GM23338 (cell line): ENCODE measurements around the gene GLT6D1. TPM values are rescaled to one million over a fixed set of nuclear protein-coding genes. Genes with fewer than 3 reads are reported as not detected.

Experiments
- ATAC-seq: fragments of 200-7000 bp; cut with Tn5 transposase; 3 replicates; pipeline ENCODE4 v1.9.1; 2020
- DNase-seq: peaks from one replicate; pipeline ENCODE4 v3.0.0-alpha.2; 2015; ENCODE audit warnings: low spot score
- H2AFZ ChIP-seq: fragments of 200-600 bp; sonication (generic); 2 replicates; pipeline ENCODE4 v1.8.0; 2016; ENCODE audit warnings: antibody characterized with exemption, mild to moderate bottlenecking, moderate library complexity
- H3F3A ChIP-seq: fragments of 200-600 bp; sonication (generic); replicated peaks from 2 replicates; pipeline ENCODE4 v1.8.0; 2017; ENCODE audit warnings: antibody characterized with exemption, mixed run types, low read depth
- H3K27ac ChIP-seq: fragments of 200-600 bp; sonication (generic); 2 replicates; pipeline ENCODE4 v1.6.1; 2016; ENCODE audit warnings: low read depth
- H3K27me3 ChIP-seq: fragments of 200-600 bp; sonication (generic); 2 replicates; pipeline ENCODE4 v1.8.0; 2016; ENCODE audit warnings: mild to moderate bottlenecking, mixed run types, moderate library complexity; ENCODE audit not compliant: insufficient read depth
- H3K36me3 ChIP-seq: fragments of 200-600 bp; sonication (generic); 2 replicates; pipeline ENCODE4 v1.8.0; 2016; ENCODE audit warnings: mild to moderate bottlenecking; ENCODE audit not compliant: insufficient read depth
- H3K4me1 ChIP-seq: fragments of 200-600 bp; sonication (generic); 2 replicates; pipeline ENCODE4 v1.8.0; 2016; ENCODE audit warnings: mild to moderate bottlenecking, moderate library complexity; ENCODE audit not compliant: insufficient read depth
- H3K4me2 ChIP-seq: fragments of 200-600 bp; sonication (generic); 2 replicates; pipeline ENCODE4 v1.7.1; 2017; ENCODE audit warnings: mixed run types
- H3K4me3 ChIP-seq: fragments of 200-600 bp; sonication (generic); 2 replicates; pipeline ENCODE4 v1.6.1; 2016; ENCODE audit warnings: mixed run types
- H3K79me2 ChIP-seq: fragments of 200-600 bp; sonication (generic); replicated peaks from 2 replicates; pipeline ENCODE4 v1.8.0; 2017; ENCODE audit warnings: mild to moderate bottlenecking; ENCODE audit not compliant: insufficient read depth
- H3K9me2 ChIP-seq: fragments of 200-600 bp; sonication (generic); 2 replicates; pipeline ENCODE4 v1.8.0; 2017; ENCODE audit not compliant: insufficient read depth
- H4K20me1 ChIP-seq: fragments of 200-600 bp; sonication (generic); replicated peaks from 2 replicates; pipeline ENCODE4 v1.8.0; 2017; ENCODE audit warnings: mild to moderate bottlenecking; ENCODE audit not compliant: insufficient read depth
- H3K27ac Mint-ChIP-seq: 2 replicates; pipeline ENCODE4 v1.8.0; 2020; ENCODE audit warnings: inconsistent platforms, mild to moderate bottlenecking, moderate library complexity, mixed read lengths
- H3K27me3 Mint-ChIP-seq: 3 replicates; pipeline ENCODE4 v1.8.0; 2022; ENCODE audit warnings: low read depth, mild to moderate bottlenecking, moderate library complexity, mixed read lengths, inconsistent platforms; ENCODE audit not compliant: insufficient read depth, poor library complexity
- H3K36me3 Mint-ChIP-seq: 3 replicates; pipeline ENCODE4 v1.8.0; 2021; ENCODE audit warnings: low read depth, mild to moderate bottlenecking, inconsistent platforms, moderate library complexity, mixed read lengths
- H3K4me1 Mint-ChIP-seq: 3 replicates; pipeline ENCODE4 v1.8.0; 2020; ENCODE audit warnings: mild to moderate bottlenecking, inconsistent platforms, mixed read lengths
- H3K4me3 Mint-ChIP-seq: 3 replicates; pipeline ENCODE4 v1.8.0; 2021; ENCODE audit warnings: moderate library complexity, mild to moderate bottlenecking, inconsistent platforms, mixed read lengths
- H3K9me3 Mint-ChIP-seq: 3 replicates; pipeline ENCODE4 v1.8.0; 2020; ENCODE audit warnings: moderate library complexity, mild to moderate bottlenecking, inconsistent platforms, mixed read lengths
- CREB1 ChIP-seq: fragments of 250-450 bp; sonication (Bioruptor Pico); IDR thresholded peaks from 2 replicates; pipeline ENCODE4 v1.5.0; 2020; ENCODE audit warnings: low read depth, mild to moderate bottlenecking, moderate library complexity
- ETS1 ChIP-seq: IDR thresholded peaks from 2 replicates; pipeline ENCODE4 v1.6.1; 2016; ENCODE audit warnings: antibody characterized with exemption
- EZH2 ChIP-seq: fragments of 200-600 bp; sonication (generic); IDR thresholded peaks from one replicate; pipeline ENCODE4 v1.8.0; 2017; ENCODE audit warnings: antibody characterized with exemption, mild to moderate bottlenecking, low read depth; ENCODE audit not compliant: unreplicated experiment
- EZH2phosphoT487 ChIP-seq: fragments of 200-600 bp; sonication (generic); IDR thresholded peaks from one replicate; pipeline ENCODE4 v1.8.1; 2018; ENCODE audit warnings: antibody characterized with exemption; ENCODE audit not compliant: unreplicated experiment
- JUNB ChIP-seq: IDR thresholded peaks from one replicate; pipeline ENCODE4 v1.6.1; 2016; ENCODE audit warnings: antibody characterized with exemption; ENCODE audit not compliant: unreplicated experiment
- NANOG ChIP-seq: IDR thresholded peaks from 2 replicates; pipeline ENCODE4 v1.6.1; 2016; ENCODE audit warnings: antibody characterized with exemption, borderline replicate concordance
- POLR2AphosphoS5 ChIP-seq: IDR thresholded peaks from 2 replicates; pipeline ENCODE4 v1.6.1; 2016; ENCODE audit warnings: antibody characterized with exemption, low read depth
- STAT1 ChIP-seq: IDR thresholded peaks from one replicate; pipeline ENCODE4 v1.6.1; 2016; ENCODE audit warnings: antibody characterized with exemption; ENCODE audit not compliant: unreplicated experiment
- ZNF114 ChIP-seq: fragments of 250-450 bp; sonication (Bioruptor Pico); IDR thresholded peaks from 2 replicates; pipeline ENCODE4 v1.5.0; 2020; ENCODE audit warnings: mild to moderate bottlenecking, moderate library complexity
- ZNF331 ChIP-seq: fragments of 250-450 bp; sonication (Bioruptor Pico); IDR thresholded peaks from 2 replicates; pipeline ENCODE4 v1.5.0; 2020; ENCODE audit warnings: low read depth, mild to moderate bottlenecking, moderate library complexity
- polyA plus RNA-seq: library from polyadenylated mRNA; unstranded; fragments of >200 nt; fragmentation: Nextera tagmentation; extraction: Ambion mirVana; gene quantifications from 2 replicates; pipeline ENCODE4 v1.2.1, GENCODE V29; 2016
- total RNA-seq: library from RNA; depleted of rRNA; stranded (reverse); fragments of >200 nt; shearing (Covaris generic); gene quantifications from 2 replicates; pipeline ENCODE4 v1.2.3, GENCODE V29; 2014
- TF ChIP-seq, protein P1 (sequence below): fragments of 250-450 bp; sonication (Bioruptor Pico); IDR thresholded peaks from 2 replicates; pipeline ENCODE4 v1.5.0; 2020; ENCODE audit warnings: mild to moderate bottlenecking, moderate library complexity
- TF ChIP-seq, protein P2 (sequence below): IDR thresholded peaks from one replicate; pipeline ENCODE4 v1.6.1; 2018; ENCODE audit warnings: antibody characterized with exemption; ENCODE audit not compliant: unreplicated experiment
- TF ChIP-seq, protein P3 (sequence below), 2 experiments: fragments of 200-600 bp in 1 of 2; sonication (generic) in 1 of 2; conservative IDR thresholded peaks; 2 replicates each; pipeline versions ENCODE4 v1.5.1 to v1.6.1; 2016 to 2017; ENCODE audit warnings: antibody characterized with exemption in 2 of 2, low read depth in 2 of 2, mild to moderate bottlenecking in 2 of 2, moderate library complexity in 1 of 2

Gene GLT6D1
- total and polyA plus RNA-seq, 2 experiments from 2014 or later: not detected

GRCh38 chr9:135604437-135605237 is 34.7 kb downstream of the GLT6D1 start:
- Histone ChIP-seq H3K4me1 (no peaks in the 10 kb centered on the region), H3F3A (no peaks in the 10 kb centered on the region), H4K20me1 (no peaks in the 10 kb centered on the region), H3K4me2 (no peak overlapping the region), H3K9me2 (no peaks in the 10 kb centered on the region), H3K4me3 (no peak overlapping the region), H3K27me3 (no peaks in the 10 kb centered on the region), H3K27ac (no peak overlapping the region), H3K79me2 (no peaks in the 10 kb centered on the region), H2AFZ (no peak overlapping the region), H3K36me3 (no peaks in the 10 kb centered on the region)
- TF ChIP-seq EZH2phosphoT487 (no peak), POLR2AphosphoS5 (no peak), JUNB (no peak), ZNF114 (CRISPR knock-in tag) (no peak), NANOG (no peak), ETS1 (no peak), STAT1 (no peak), ZNF331 (CRISPR knock-in tag) (no peak), CREB1 (CRISPR knock-in tag) (no peak), EZH2 (no peak)
- TF ChIP-seq, protein P1, sequence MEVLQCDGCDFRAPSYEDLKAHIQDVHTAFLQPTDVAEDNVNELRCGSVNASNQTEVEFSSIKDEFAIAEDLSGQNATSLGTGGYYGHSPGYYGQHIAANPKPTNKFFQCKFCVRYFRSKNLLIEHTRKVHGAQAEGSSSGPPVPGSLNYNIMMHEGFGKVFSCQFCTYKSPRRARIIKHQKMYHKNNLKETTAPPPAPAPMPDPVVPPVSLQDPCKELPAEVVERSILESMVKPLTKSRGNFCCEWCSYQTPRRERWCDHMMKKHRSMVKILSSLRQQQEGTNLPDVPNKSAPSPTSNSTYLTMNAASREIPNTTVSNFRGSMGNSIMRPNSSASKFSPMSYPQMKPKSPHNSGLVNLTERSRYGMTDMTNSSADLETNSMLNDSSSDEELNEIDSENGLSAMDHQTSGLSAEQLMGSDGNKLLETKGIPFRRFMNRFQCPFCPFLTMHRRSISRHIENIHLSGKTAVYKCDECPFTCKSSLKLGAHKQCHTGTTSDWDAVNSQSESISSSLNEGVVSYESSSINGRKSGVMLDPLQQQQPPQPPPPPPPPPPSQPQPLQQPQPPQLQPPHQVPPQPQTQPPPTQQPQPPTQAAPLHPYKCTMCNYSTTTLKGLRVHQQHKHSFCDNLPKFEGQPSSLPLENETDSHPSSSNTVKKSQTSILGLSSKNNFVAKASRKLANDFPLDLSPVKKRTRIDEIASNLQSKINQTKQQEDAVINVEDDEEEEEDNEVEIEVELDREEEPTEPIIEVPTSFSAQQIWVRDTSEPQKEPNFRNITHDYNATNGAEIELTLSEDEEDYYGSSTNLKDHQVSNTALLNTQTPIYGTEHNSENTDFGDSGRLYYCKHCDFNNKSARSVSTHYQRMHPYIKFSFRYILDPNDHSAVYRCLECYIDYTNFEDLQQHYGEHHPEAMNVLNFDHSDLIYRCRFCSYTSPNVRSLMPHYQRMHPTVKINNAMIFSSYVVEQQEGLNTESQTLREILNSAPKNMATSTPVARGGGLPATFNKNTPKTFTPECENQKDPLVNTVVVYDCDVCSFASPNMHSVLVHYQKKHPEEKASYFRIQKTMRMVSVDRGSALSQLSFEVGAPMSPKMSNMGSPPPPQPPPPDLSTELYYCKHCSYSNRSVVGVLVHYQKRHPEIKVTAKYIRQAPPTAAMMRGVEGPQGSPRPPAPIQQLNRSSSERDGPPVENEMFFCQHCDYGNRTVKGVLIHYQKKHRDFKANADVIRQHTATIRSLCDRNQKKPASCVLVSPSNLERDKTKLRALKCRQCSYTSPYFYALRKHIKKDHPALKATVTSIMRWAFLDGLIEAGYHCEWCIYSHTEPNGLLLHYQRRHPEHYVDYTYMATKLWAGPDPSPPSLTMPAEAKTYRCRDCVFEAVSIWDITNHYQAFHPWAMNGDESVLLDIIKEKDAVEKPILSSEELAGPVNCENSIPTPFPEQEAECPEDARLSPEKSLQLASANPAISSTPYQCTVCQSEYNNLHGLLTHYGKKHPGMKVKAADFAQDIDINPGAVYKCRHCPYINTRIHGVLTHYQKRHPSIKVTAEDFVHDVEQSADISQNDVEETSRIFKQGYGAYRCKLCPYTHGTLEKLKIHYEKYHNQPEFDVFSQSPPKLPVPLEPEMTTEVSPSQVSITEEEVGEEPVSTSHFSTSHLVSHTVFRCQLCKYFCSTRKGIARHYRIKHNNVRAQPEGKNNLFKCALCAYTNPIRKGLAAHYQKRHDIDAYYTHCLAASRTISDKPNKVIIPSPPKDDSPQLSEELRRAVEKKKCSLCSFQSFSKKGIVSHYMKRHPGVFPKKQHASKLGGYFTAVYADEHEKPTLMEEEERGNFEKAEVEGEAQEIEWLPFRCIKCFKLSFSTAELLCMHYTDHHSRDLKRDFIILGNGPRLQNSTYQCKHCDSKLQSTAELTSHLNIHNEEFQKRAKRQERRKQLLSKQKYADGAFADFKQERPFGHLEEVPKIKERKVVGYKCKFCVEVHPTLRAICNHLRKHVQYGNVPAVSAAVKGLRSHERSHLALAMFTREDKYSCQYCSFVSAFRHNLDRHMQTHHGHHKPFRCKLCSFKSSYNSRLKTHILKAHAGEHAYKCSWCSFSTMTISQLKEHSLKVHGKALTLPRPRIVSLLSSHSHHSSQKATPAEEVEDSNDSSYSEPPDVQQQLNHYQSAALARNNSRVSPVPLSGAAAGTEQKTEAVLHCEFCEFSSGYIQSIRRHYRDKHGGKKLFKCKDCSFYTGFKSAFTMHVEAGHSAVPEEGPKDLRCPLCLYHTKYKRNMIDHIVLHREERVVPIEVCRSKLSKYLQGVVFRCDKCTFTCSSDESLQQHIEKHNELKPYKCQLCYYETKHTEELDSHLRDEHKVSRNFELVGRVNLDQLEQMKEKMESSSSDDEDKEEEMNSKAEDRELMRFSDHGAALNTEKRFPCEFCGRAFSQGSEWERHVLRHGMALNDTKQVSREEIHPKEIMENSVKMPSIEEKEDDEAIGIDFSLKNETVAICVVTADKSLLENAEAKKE: no peak
- TF ChIP-seq, protein P2, sequence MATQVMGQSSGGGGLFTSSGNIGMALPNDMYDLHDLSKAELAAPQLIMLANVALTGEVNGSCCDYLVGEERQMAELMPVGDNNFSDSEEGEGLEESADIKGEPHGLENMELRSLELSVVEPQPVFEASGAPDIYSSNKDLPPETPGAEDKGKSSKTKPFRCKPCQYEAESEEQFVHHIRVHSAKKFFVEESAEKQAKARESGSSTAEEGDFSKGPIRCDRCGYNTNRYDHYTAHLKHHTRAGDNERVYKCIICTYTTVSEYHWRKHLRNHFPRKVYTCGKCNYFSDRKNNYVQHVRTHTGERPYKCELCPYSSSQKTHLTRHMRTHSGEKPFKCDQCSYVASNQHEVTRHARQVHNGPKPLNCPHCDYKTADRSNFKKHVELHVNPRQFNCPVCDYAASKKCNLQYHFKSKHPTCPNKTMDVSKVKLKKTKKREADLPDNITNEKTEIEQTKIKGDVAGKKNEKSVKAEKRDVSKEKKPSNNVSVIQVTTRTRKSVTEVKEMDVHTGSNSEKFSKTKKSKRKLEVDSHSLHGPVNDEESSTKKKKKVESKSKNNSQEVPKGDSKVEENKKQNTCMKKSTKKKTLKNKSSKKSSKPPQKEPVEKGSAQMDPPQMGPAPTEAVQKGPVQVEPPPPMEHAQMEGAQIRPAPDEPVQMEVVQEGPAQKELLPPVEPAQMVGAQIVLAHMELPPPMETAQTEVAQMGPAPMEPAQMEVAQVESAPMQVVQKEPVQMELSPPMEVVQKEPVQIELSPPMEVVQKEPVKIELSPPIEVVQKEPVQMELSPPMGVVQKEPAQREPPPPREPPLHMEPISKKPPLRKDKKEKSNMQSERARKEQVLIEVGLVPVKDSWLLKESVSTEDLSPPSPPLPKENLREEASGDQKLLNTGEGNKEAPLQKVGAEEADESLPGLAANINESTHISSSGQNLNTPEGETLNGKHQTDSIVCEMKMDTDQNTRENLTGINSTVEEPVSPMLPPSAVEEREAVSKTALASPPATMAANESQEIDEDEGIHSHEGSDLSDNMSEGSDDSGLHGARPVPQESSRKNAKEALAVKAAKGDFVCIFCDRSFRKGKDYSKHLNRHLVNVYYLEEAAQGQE: no peak
- TF ChIP-seq, protein P3, sequence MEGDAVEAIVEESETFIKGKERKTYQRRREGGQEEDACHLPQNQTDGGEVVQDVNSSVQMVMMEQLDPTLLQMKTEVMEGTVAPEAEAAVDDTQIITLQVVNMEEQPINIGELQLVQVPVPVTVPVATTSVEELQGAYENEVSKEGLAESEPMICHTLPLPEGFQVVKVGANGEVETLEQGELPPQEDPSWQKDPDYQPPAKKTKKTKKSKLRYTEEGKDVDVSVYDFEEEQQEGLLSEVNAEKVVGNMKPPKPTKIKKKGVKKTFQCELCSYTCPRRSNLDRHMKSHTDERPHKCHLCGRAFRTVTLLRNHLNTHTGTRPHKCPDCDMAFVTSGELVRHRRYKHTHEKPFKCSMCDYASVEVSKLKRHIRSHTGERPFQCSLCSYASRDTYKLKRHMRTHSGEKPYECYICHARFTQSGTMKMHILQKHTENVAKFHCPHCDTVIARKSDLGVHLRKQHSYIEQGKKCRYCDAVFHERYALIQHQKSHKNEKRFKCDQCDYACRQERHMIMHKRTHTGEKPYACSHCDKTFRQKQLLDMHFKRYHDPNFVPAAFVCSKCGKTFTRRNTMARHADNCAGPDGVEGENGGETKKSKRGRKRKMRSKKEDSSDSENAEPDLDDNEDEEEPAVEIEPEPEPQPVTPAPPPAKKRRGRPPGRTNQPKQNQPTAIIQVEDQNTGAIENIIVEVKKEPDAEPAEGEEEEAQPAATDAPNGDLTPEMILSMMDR (conservative IDR thresholded peaks at IDR 0.05; ENCODE audit: low read depth in 2 of 2): no peak
- H3K27me3 Mint-ChIP-seq: peaks cover 6% of the 10 kb centered on the region
- ATAC-seq (peak; percentile 42), DNase-seq (no peak)
- no peak overlapping the region for H3K4me3 Mint-ChIP-seq
- H3K36me3 Mint-ChIP-seq: no peaks in the 10 kb centered on the region
- no peak overlapping the region for H3K27ac Mint-ChIP-seq
- H3K4me1 Mint-ChIP-seq: peaks cover 3% of the 10 kb centered on the region
- H3K9me3 Mint-ChIP-seq: peaks cover 3% of the 10 kb centered on the region; the same call in 2 of the 3 replicates
